ENCODE data around the gene KCNJ14.

- TF ChIP-seq CTCF (IDR thresholded peaks at IDR 0.05) (no peak), POLR2A (IDR thresholded peaks at IDR 0.05; ENCODE audit: low read depth) (no peak)
Observed at GRCh38 chr19:48508729-48509411, 53.5 kb downstream of the KCNJ14 start.
